OCI-LY3 (cell line): ENCODE results near the gene EXD2.
"Not testable (repeated sequence)": the region's sequence is repeated elsewhere in the genome, so short reads cannot be mapped to it uniquely, and the experiment has no call there.

Experiments used
- H2AFZ ChIP-seq: fragments of 200-600, 300-600 bp; shearing (Covaris generic); 2 replicates; pipeline ENCODE4 v1.6.0; 2014; ENCODE audit warnings: antibody characterized with exemption, low read depth, low read length
- H3K27ac ChIP-seq: fragments of 200-600, 300-600 bp; sonication (generic); 2 replicates; pipeline ENCODE4 v1.5.1; 2014; ENCODE audit warnings: mild to moderate bottlenecking, low read length, moderate library complexity, mixed read lengths
- H3K27me3 ChIP-seq: fragments of 200-600, 300-600 bp; sonication (generic); 2 replicates; pipeline ENCODE4 v1.6.1; 2014; ENCODE audit warnings: low read depth, low read length, mixed read lengths
- H3K36me3 ChIP-seq: fragments of 200-600, 300-600 bp; sonication (generic); replicated peaks from 2 replicates; pipeline ENCODE3; 2014; ENCODE audit warnings: low read depth, low read length, mixed read lengths
- H3K4me1 ChIP-seq: fragments of 300-600, 200-600 bp; sonication (generic); 2 replicates; pipeline ENCODE4 v1.6.1; 2014; ENCODE audit warnings: low read length, mixed read lengths
- H3K4me2 ChIP-seq: fragments of 200-600, 300-600 bp; sonication (generic); 2 replicates; pipeline ENCODE4 v1.6.1; 2014; ENCODE audit warnings: low read length, mixed read lengths
- H3K4me3 ChIP-seq: fragments of 300-600, 200-600 bp; sonication (generic); 2 replicates; pipeline ENCODE4 v1.5.1; 2014; ENCODE audit warnings: antibody characterized with exemption, mild to moderate bottlenecking, low read length, moderate library complexity
- H3K79me2 ChIP-seq: fragments of 300-600, 200-600 bp; shearing (Covaris generic); 2 replicates; pipeline ENCODE4 v1.6.1; 2014; ENCODE audit warnings: mild to moderate bottlenecking, low read length, mixed read lengths
- H3K9ac ChIP-seq: fragments of 300-600, 200-600 bp; shearing (Covaris generic); 2 replicates; pipeline ENCODE4 v1.6.0; 2014; ENCODE audit warnings: mild to moderate bottlenecking, low read length, moderate library complexity
- H3K9me3 ChIP-seq: fragments of 200-600, 300-600 bp; shearing (Covaris generic); 2 replicates; pipeline ENCODE4 v1.6.1; 2014; ENCODE audit warnings: low read length, mixed read lengths; ENCODE audit not compliant: insufficient read depth
- H4K20me1 ChIP-seq: fragments of 200-600, 300-600 bp; sonication (generic); 2 replicates; pipeline ENCODE4 v1.6.1; 2016; ENCODE audit warnings: low read length, mixed read lengths; ENCODE audit not compliant: insufficient read depth
- CTCF ChIP-seq: fragments of 200-600, 300-600 bp; sonication (generic); IDR thresholded peaks from 2 replicates; pipeline ENCODE4 v1.5.1; 2014; ENCODE audit warnings: antibody characterized with exemption, low read length, low read depth
- EZH2phosphoT487 ChIP-seq: fragments of 200-600 bp; shearing (Covaris generic); IDR thresholded peaks from 2 replicates; pipeline ENCODE4 v1.6.1; 2018; ENCODE audit warnings: antibody characterized with exemption, mixed run types, low read depth

Gene EXD2

GRCh38 chr14:69175130-69175529, 16.2 kb upstream of the EXD2 start:
- TF ChIP-seq EZH2phosphoT487 (no peak), CTCF (no peak)
- Histone ChIP-seq H3K9ac (no peak overlapping the region), H3K27ac (no peak overlapping the region), H2AFZ (no peak overlapping the region), H4K20me1 (no peaks in the 10 kb centered on the region), H3K36me3 (no peaks in the 10 kb centered on the region), H3K4me2 (no peak overlapping the region), H3K4me3 (no peak overlapping the region), H3K4me1 (peaks cover 8% of the 10 kb centered on the region; the same call in 1 of the 2 replicates), H3K9me3 (no peaks in the 10 kb centered on the region), H3K27me3 (peaks cover 13% of the 10 kb centered on the region), H3K79me2 (no peaks in the 10 kb centered on the region)

- TF ChIP-seq EZH2phosphoT487: no peak
- TF ChIP-seq CTCF: no peak
- Histone ChIP-seq H2AFZ (no peak overlapping the region), H3K27ac (no peak overlapping the region), H3K9ac (no peak overlapping the region), H4K20me1 (no peaks in the 10 kb centered on the region), H3K27me3 (peaks cover 7% of the 10 kb centered on the region), H3K4me2 (no peak overlapping the region), H3K79me2 (no peaks in the 10 kb centered on the region), H3K4me3 (no peak overlapping the region), H3K36me3 (no peaks in the 10 kb centered on the region), H3K4me1 (no peaks in the 10 kb centered on the region), H3K9me3 (no peaks in the 10 kb centered on the region)
These were observed 9.8 kb upstream of the EXD2 start for GRCh38 chr14:69181491-69181890.

GRCh38 chr14:69182580-69182979, 8.7 kb upstream of the EXD2 start:
- not testable (repeated sequence) for H3K4me3 ChIP-seq, H3K9me3 ChIP-seq, H3K79me2 ChIP-seq, H3K4me1 ChIP-seq, H3K27ac ChIP-seq, H3K27me3 ChIP-seq, H2AFZ ChIP-seq, H3K36me3 ChIP-seq, H3K4me2 ChIP-seq, H3K9ac ChIP-seq, H4K20me1 ChIP-seq

- Histone ChIP-seq H3K27ac (no peak overlapping the region), H3K9me3 (no peaks in the 10 kb centered on the region), H4K20me1 (no peaks in the 10 kb centered on the region), H3K4me2 (no peak overlapping the region), H3K4me3 (no peak overlapping the region), H3K79me2 (no peaks in the 10 kb centered on the region), H3K9ac (no peak overlapping the region), H2AFZ (no peak overlapping the region), H3K4me1 (no peaks in the 10 kb centered on the region), H3K27me3 (peaks cover 5% of the 10 kb centered on the region), H3K36me3 (no peaks in the 10 kb centered on the region)
- TF ChIP-seq EZH2phosphoT487 (no peak), CTCF (no peak)
These were observed 7.6 kb upstream of the EXD2 start for GRCh38 chr14:69183735-69184134.

GRCh38 chr14:69190191-69190590, 1.1 kb upstream of the EXD2 start:
- H3K4me1 ChIP-seq: peaks cover 7% of the 10 kb centered on the region
- H3K36me3 ChIP-seq: no peaks in the 10 kb centered on the region
- H3K27me3 ChIP-seq: no peaks in the 10 kb centered on the region; the same call in 1 of the 2 replicates
- no peak for TF ChIP-seq EZH2phosphoT487
- TF ChIP-seq CTCF: no peak
- H3K9ac ChIP-seq: no peak overlapping the region
- no peak overlapping the region for H2AFZ ChIP-seq
- H4K20me1 ChIP-seq: no peaks in the 10 kb centered on the region
- H3K4me2 ChIP-seq: no peak overlapping the region
- H3K27ac ChIP-seq: no peak overlapping the region
- 0 out of 2 replicates have a peak, but pooled peaks cover 4% of the 10 kb centered on the region for H3K79me2 ChIP-seq
- no peaks in the 10 kb centered on the region for H3K9me3 ChIP-seq
- no peak overlapping the region for H3K4me3 ChIP-seq
